Measurements from ENCODE around the gene CBY3.

CBY3 gene

GRCh38 chr5:179678223-179679013 is 2.4 kb downstream of the CBY3 start (continued):
- TF ChIP-seq, protein P1, sequence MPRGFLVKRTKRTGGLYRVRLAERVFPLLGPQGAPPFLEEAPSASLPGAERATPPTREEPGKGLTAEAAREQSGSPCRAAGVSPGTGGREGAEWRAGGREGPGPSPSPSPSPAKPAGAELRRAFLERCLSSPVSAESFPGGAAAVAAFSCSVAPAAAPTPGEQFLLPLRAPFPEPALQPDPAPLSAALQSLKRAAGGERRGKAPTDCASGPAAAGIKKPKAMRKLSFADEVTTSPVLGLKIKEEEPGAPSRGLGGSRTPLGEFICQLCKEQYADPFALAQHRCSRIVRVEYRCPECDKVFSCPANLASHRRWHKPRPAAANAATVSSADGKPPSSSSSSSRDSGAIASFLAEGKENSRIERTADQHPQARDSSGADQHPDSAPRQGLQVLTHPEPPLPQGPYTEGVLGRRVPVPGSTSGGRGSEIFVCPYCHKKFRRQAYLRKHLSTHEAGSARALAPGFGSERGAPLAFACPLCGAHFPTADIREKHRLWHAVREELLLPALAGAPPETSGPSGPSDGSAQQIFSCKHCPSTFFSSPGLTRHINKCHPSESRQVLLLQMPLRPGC (tag by site-specific recombination; IDR thresholded peaks at IDR 0.05): no peak
- TF ChIP-seq PRDM10 (tag by site-specific recombination; IDR thresholded peaks at IDR 0.05): no peak
- no peak for TF ChIP-seq ZNF707 (tag by site-specific recombination; IDR thresholded peaks at IDR 0.05)
- TF ChIP-seq ZNF561 (tag by site-specific recombination; IDR thresholded peaks at IDR 0.05; ENCODE audit: borderline replicate concordance): 0 out of 2 replicates have a peak, but pooled peaks have one; percentile 65
- TF ChIP-seq ZNF184 (tag by site-specific recombination; IDR thresholded peaks at IDR 0.05): no peak
- peak; percentile 75 for TF ChIP-seq ZNF24 (tag by site-specific recombination; IDR thresholded peaks at IDR 0.05)
- no peak for TF ChIP-seq ZFP3 (tag by site-specific recombination; IDR thresholded peaks at IDR 0.05; ENCODE audit: low read depth)
- TF ChIP-seq ZNF433 (tag by site-specific recombination; IDR thresholded peaks at IDR 0.05; ENCODE audit: low read depth): no peak
- TF ChIP-seq, protein P2, sequence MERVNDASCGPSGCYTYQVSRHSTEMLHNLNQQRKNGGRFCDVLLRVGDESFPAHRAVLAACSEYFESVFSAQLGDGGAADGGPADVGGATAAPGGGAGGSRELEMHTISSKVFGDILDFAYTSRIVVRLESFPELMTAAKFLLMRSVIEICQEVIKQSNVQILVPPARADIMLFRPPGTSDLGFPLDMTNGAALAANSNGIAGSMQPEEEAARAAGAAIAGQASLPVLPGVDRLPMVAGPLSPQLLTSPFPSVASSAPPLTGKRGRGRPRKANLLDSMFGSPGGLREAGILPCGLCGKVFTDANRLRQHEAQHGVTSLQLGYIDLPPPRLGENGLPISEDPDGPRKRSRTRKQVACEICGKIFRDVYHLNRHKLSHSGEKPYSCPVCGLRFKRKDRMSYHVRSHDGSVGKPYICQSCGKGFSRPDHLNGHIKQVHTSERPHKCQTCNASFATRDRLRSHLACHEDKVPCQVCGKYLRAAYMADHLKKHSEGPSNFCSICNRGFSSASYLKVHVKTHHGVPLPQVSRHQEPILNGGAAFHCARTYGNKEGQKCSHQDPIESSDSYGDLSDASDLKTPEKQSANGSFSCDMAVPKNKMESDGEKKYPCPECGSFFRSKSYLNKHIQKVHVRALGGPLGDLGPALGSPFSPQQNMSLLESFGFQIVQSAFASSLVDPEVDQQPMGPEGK (tag by site-specific recombination; IDR thresholded peaks at IDR 0.05): peak; percentile 84
- TF ChIP-seq ZXDB (tag by site-specific recombination; IDR thresholded peaks at IDR 0.05): peak; percentile 87
- peak; percentile 82 for TF ChIP-seq GLIS1 (tag by site-specific recombination; IDR thresholded peaks at IDR 0.05)
- TF ChIP-seq ZNF23 (tag by site-specific recombination; IDR thresholded peaks at IDR 0.05; ENCODE audit: borderline replicate concordance): no peak
- TF ChIP-seq ZSCAN30 (tag by site-specific recombination; IDR thresholded peaks at IDR 0.05): peak; percentile 26; the same call in 1 of the 2 replicates
- TF ChIP-seq KLF16 (tag by site-specific recombination; IDR thresholded peaks at IDR 0.05): no peak
- TF ChIP-seq ZNF391 (tag by site-specific recombination; IDR thresholded peaks at IDR 0.05; ENCODE audit: borderline replicate concordance, low read depth): peak; percentile 59; the same call in 1 of the 2 replicates
- no peak; the same call in 1 of the 2 replicates for TF ChIP-seq ZBTB10 (tag by site-specific recombination; IDR thresholded peaks at IDR 0.05)
- TF ChIP-seq ZNF211 (tag by site-specific recombination; IDR thresholded peaks at IDR 0.05; ENCODE audit: low read depth): no peak
- TF ChIP-seq ZNF830 (tag by site-specific recombination; IDR thresholded peaks at IDR 0.05; ENCODE audit: low read depth): no peak
- TF ChIP-seq ZNF521 (tag by site-specific recombination; IDR thresholded peaks at IDR 0.05): no peak
- no peak for TF ChIP-seq ZNF121 (tag by site-specific recombination; IDR thresholded peaks at IDR 0.05)
- TF ChIP-seq KLF9 (tag by site-specific recombination; IDR thresholded peaks at IDR 0.05; ENCODE audit: low read depth): peak; percentile 68; the same call in 1 of the 2 replicates
- 0 out of 2 replicates have a peak, but pooled peaks have one; percentile 61 for TF ChIP-seq ZNF239 (tag by site-specific recombination; IDR thresholded peaks at IDR 0.05)
- peak; percentile 12; the same call in 1 of the 2 replicates for TF ChIP-seq OVOL3 (tag by site-specific recombination; IDR thresholded peaks at IDR 0.05)
- peak; percentile 72; the same call in 1 of the 2 replicates for TF ChIP-seq ZNF76 (tag by site-specific recombination; IDR thresholded peaks at IDR 0.05; ENCODE audit: borderline replicate concordance, low read depth)
- TF ChIP-seq, protein P3, sequence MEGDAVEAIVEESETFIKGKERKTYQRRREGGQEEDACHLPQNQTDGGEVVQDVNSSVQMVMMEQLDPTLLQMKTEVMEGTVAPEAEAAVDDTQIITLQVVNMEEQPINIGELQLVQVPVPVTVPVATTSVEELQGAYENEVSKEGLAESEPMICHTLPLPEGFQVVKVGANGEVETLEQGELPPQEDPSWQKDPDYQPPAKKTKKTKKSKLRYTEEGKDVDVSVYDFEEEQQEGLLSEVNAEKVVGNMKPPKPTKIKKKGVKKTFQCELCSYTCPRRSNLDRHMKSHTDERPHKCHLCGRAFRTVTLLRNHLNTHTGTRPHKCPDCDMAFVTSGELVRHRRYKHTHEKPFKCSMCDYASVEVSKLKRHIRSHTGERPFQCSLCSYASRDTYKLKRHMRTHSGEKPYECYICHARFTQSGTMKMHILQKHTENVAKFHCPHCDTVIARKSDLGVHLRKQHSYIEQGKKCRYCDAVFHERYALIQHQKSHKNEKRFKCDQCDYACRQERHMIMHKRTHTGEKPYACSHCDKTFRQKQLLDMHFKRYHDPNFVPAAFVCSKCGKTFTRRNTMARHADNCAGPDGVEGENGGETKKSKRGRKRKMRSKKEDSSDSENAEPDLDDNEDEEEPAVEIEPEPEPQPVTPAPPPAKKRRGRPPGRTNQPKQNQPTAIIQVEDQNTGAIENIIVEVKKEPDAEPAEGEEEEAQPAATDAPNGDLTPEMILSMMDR (tag by site-specific recombination; IDR thresholded peaks at IDR 0.05): peak; percentile 27
- no peak for TF ChIP-seq ZNF555 (tag by site-specific recombination; conservative IDR thresholded peaks at IDR 0.05)
- peak; percentile 96 for TF ChIP-seq GLIS2 (tag by site-specific recombination; IDR thresholded peaks at IDR 0.05)
- no peak for TF ChIP-seq ZNF426 (tag by site-specific recombination; IDR thresholded peaks at IDR 0.05)
